ENCODE measurements around the gene TMEM51.

DNA sequence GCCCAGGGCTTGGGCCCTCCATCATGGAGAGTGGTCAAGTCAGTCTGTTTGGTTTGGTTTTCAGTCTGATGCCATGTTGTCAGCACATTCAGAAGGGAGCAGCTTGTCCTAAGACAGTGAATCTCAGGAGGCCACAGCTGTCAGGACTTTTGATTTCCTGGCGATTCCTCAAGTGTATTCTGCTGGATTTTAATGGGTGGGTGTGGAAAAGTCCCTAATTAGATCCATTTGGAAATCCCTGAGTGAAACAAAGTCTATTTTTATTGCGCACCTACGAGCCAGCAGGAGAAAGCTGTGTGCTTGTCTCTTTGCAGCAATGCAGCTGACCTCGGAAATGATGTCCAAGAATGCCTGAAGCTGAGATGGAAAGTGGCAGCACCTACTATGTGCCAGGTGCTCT is 71.9 kb downstream of the TMEM51 start:
- TF ChIP-seq, protein P1, sequence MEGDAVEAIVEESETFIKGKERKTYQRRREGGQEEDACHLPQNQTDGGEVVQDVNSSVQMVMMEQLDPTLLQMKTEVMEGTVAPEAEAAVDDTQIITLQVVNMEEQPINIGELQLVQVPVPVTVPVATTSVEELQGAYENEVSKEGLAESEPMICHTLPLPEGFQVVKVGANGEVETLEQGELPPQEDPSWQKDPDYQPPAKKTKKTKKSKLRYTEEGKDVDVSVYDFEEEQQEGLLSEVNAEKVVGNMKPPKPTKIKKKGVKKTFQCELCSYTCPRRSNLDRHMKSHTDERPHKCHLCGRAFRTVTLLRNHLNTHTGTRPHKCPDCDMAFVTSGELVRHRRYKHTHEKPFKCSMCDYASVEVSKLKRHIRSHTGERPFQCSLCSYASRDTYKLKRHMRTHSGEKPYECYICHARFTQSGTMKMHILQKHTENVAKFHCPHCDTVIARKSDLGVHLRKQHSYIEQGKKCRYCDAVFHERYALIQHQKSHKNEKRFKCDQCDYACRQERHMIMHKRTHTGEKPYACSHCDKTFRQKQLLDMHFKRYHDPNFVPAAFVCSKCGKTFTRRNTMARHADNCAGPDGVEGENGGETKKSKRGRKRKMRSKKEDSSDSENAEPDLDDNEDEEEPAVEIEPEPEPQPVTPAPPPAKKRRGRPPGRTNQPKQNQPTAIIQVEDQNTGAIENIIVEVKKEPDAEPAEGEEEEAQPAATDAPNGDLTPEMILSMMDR (IDR thresholded peaks at IDR 0.05): no peak
- TF ChIP-seq POLR2A (IDR thresholded peaks at IDR 0.05) (no peak), POLR2AphosphoS5 (IDR thresholded peaks at IDR 0.05) (no peak), EP300 (IDR thresholded peaks at IDR 0.05) (no peak)
